ENCODE data around the gene UBE2N.

UBE2N gene

GRCh38 chr12:93441617-93442410, at the start of gene UBE2N:
Gene UBE2N (minus strand): TSS chr12:93441947. CDS start chr12:93441884, 63 bp downstream.
- H3K27ac ChIP-seq, result peak within 1 kb of the TSS; percentile 83 to 99 (median 96)
- peak within 1 kb of the TSS; percentile 67 to 100 (median 98) for H3K4me3 ChIP-seq

- Histone ChIP-seq H3K27ac (no peak overlapping the region), H3K4me3 (no peak overlapping the region)
Measured at GRCh38 chr12:93484315-93484981, 42.7 kb upstream of the UBE2N start.

- Histone ChIP-seq H3K4me3 (no peak overlapping the region), H3K27ac (no peak overlapping the region)
Measured at GRCh38 chr12:93483151-93483807, 41.5 kb upstream of the UBE2N start.

- H3K4me3 ChIP-seq, result no peak overlapping the region
- no peak overlapping the region for H3K27ac ChIP-seq
Measured at GRCh38 chr12:93482721-93483120, 41.0 kb upstream of the UBE2N start.

- no peak overlapping the region for H3K27ac ChIP-seq
- H3K4me3 ChIP-seq, result no peak overlapping the region
Measured at GRCh38 chr12:93476555-93476954, 34.8 kb upstream of the UBE2N start.

- Histone ChIP-seq H3K4me3 (no peak overlapping the region), H3K27ac (no peak overlapping the region)
Measured at GRCh38 chr12:93469386-93469785, 27.6 kb upstream of the UBE2N start.

- Histone ChIP-seq H3K27ac (peak overlapping the region in 20 of 21 experiments; percentile 83 to 96 (median 92)), H3K4me3 (peak overlapping the region; percentile 59 to 74 (median 65))
Measured at GRCh38 chr12:93468008-93468371, 26.2 kb upstream of the UBE2N start.

GRCh38 chr12:93467351-93468007, 25.7 kb upstream of the UBE2N start, which contains the start of gene MRPL42:
Gene MRPL42 (plus strand): TSS chr12:93467514. CDS start chr12:93469286, 1,772 bp downstream.
- Histone ChIP-seq H3K4me3 (peak within 1 kb of the TSS; percentile 59 to 74 (median 65)), H3K27ac (peak within 1 kb of the TSS in 20 of 21 experiments; percentile 83 to 96 (median 92))

GRCh38 chr12:93466625-93467350, 25.0 kb upstream of the UBE2N start:
- peak overlapping the region in 5 of 21 experiments; percentile 91 to 96 (median 93) for H3K27ac ChIP-seq
- peak overlapping the region in 1 of 7 experiments; percentile 65 for H3K4me3 ChIP-seq

- Histone ChIP-seq H3K4me3 (no peak overlapping the region), H3K27ac (no peak overlapping the region)
Measured at GRCh38 chr12:93465841-93466240, 24.1 kb upstream of the UBE2N start.

GRCh38 chr12:93461503-93461902, 19.8 kb upstream of the UBE2N start:
- Histone ChIP-seq H3K27ac (no peak overlapping the region), H3K4me3 (no peak overlapping the region)

GRCh38 chr12:93460902-93461301, 19.2 kb upstream of the UBE2N start:
- Histone ChIP-seq H3K4me3 (no peak overlapping the region), H3K27ac (no peak overlapping the region)

- Histone ChIP-seq H3K27ac (no peak overlapping the region), H3K4me3 (no peak overlapping the region)
Measured at GRCh38 chr12:93460003-93460402, 18.3 kb upstream of the UBE2N start.

- no peak overlapping the region for H3K27ac ChIP-seq
- H3K4me3 ChIP-seq, result no peak overlapping the region
Measured at GRCh38 chr12:93459097-93459496, 17.4 kb upstream of the UBE2N start.

GRCh38 chr12:93456077-93456476, 14.3 kb upstream of the UBE2N start:
- no peak overlapping the region for H3K27ac ChIP-seq
- H3K4me3 ChIP-seq, result no peak overlapping the region

- Histone ChIP-seq H3K27ac (no peak overlapping the region), H3K4me3 (no peak overlapping the region)
Measured at GRCh38 chr12:93453633-93454032, 11.9 kb upstream of the UBE2N start.

- no peak overlapping the region for H3K27ac ChIP-seq
Measured at GRCh38 chr12:93451423-93452158, 9.8 kb upstream of the UBE2N start.

GRCh38 chr12:93449277-93449676, 7.5 kb upstream of the UBE2N start:
- H3K27ac ChIP-seq, result no peak overlapping the region
- H3K4me3 ChIP-seq, result no peak overlapping the region

More at GRCh38 chr12:93451423-93452158, 9.8 kb upstream of the UBE2N start:
- H3K4me3 ChIP-seq, result no peak overlapping the region

- no peak overlapping the region for H3K4me3 ChIP-seq
- H3K27ac ChIP-seq, result no peak overlapping the region
Measured at GRCh38 chr12:93448796-93449195, 7.0 kb upstream of the UBE2N start.
